B cell (primary cell): ENCODE measurements around the gene TSPAN18. TPM values are rescaled to one million over a fixed set of nuclear protein-coding genes. Genes with fewer than 3 reads are reported as not detected.
A peak's percentile ranks its signal among the peaks of the same experiment; 100 is the strongest.

Source experiments
- ATAC-seq: fragments of 200-7000 bp; cut with Tn5 transposase; one replicate; pipeline ENCODE4 v1.10.0; 2021; ENCODE audit warnings: low read depth, mild to moderate bottlenecking, moderate number of reproducible peaks, moderate library complexity
- CTCF ChIA-PET: fragments of 350-600 bp; sonication (Branson Sonifier 250); formaldehyde crosslinking; loops from one replicate; lab custom pipeline; 2021; ENCODE audit warnings: antibody characterized with exemption, inconsistent platforms; lab: Charles Lee
- POLR2A ChIA-PET: fragments of 350-600 bp; sonication (Branson Sonifier 250); formaldehyde crosslinking; loops from one replicate; lab custom pipeline; 2021; ENCODE audit warnings: antibody characterized with exemption; lab: Charles Lee
- DNase-seq: peaks from one replicate; pipeline ENCODE4 v3.0.0; 2013
- H2AFZ ChIP-seq: 2 replicates; pipeline ENCODE4 v1.6.1; 2012; ENCODE audit warnings: mild to moderate bottlenecking, low read depth, low read length; ENCODE audit not compliant: insufficient read depth, poor library complexity, severe bottlenecking
- H3K27ac ChIP-seq, 2 donors: 1 replicate in 1 of 2; 2 replicates in 1 of 2; pipeline ENCODE4 v1.5.1; 2012 to 2013; ENCODE audit warnings: low read length in 2 of 2, mild to moderate bottlenecking in 2 of 2, moderate library complexity in 1 of 2
- H3K27me3 ChIP-seq, 4 experiments: fragments of 200-600 bp in 1 of 4; sonication (generic) in 1 of 4; replicated peaks in 1 of 4; 1 replicate in 2 of 4; 2 replicates in 2 of 4; pipeline versions ENCODE4 v1.6.1 to v1.7.0; 2013 to 2016; ENCODE audit warnings: low read length in 3 of 4, mild to moderate bottlenecking in 2 of 4, mixed read lengths in 1 of 4, moderate library complexity in 1 of 4; ENCODE audit not compliant: insufficient read depth in 4 of 4, control insufficient read depth in 3 of 4; ENCODE audit errors: control extremely low read depth in 1 of 4
- H3K36me3 ChIP-seq, 2 experiments: replicated peaks in 1 of 2; 1 replicate in 1 of 2; 2 replicates in 1 of 2; pipeline versions ENCODE4 v1.6.1 to v1.7.1; 2013; ENCODE audit warnings: low read length in 1 of 2; ENCODE audit not compliant: insufficient read depth in 2 of 2, control insufficient read depth in 1 of 2; ENCODE audit errors: control extremely low read depth in 1 of 2, extremely low read depth in 1 of 2
- H3K4me1 ChIP-seq, 2 donors: fragments of 200-600 bp in 1 of 2; sonication (generic) in 1 of 2; 1 replicate in 1 of 2; 2 replicates in 1 of 2; pipeline versions ENCODE4 v1.5.1 to v1.6.1; 2013 to 2017; ENCODE audit warnings: low read length in 2 of 2; ENCODE audit not compliant: control insufficient read depth in 2 of 2, insufficient read depth in 2 of 2
- H3K4me2 ChIP-seq: replicated peaks from 2 replicates; pipeline ENCODE3; 2012; ENCODE audit warnings: mild to moderate bottlenecking, low read depth, low read length; ENCODE audit not compliant: poor library complexity, severe bottlenecking
- H3K4me3 ChIP-seq, 5 experiments: fragments of 200-600 bp in 1 of 5; sonication (generic) in 1 of 5; 1 replicate in 3 of 5; 2 replicates in 2 of 5; pipeline versions ENCODE4 v1.5.1 to v1.7.0; 2011 to 2016; ENCODE audit warnings: low read length in 4 of 5, mild to moderate bottlenecking in 4 of 5, low read depth in 2 of 5, control low read depth in 1 of 5, moderate library complexity in 1 of 5; ENCODE audit not compliant: insufficient read depth in 1 of 5; ENCODE audit errors: control extremely low read depth in 1 of 5, extremely low read depth in 1 of 5
- H3K79me2 ChIP-seq: fragments of 200-600 bp; sonication (generic); one replicate; pipeline ENCODE4 v1.6.0; 2016; ENCODE audit warnings: low read length; ENCODE audit not compliant: control insufficient read depth, insufficient read depth
- H3K9ac ChIP-seq: fragments of 200-600 bp; sonication (generic); 2 replicates; pipeline ENCODE4 v1.6.1; 2017; ENCODE audit warnings: mild to moderate bottlenecking, low read length, moderate library complexity
- H3K9me3 ChIP-seq, 3 donors: one replicate each; pipeline versions ENCODE4 v1.6.1 to v1.7.1; 2013; ENCODE audit warnings: low read length in 2 of 3; ENCODE audit not compliant: control insufficient read depth in 2 of 3, insufficient read depth in 1 of 3; ENCODE audit errors: control extremely low read depth in 1 of 3
- H4K20me1 ChIP-seq: 2 replicates; pipeline ENCODE4 v1.6.0; 2012; ENCODE audit warnings: mild to moderate bottlenecking, low read length; ENCODE audit not compliant: insufficient read depth, control insufficient read depth, poor library complexity, severe bottlenecking
- H3K27ac Mint-ChIP-seq: one replicate; pipeline ENCODE4 v1.8.0; 2021; ENCODE audit warnings: mixed read lengths
- H3K27me3 Mint-ChIP-seq: one replicate; pipeline ENCODE4 v1.8.0; 2021; ENCODE audit warnings: mixed read lengths
- H3K4me1 Mint-ChIP-seq: one replicate; pipeline ENCODE4 v1.8.0; 2021; ENCODE audit warnings: mixed read lengths
- H3K4me3 Mint-ChIP-seq: one replicate; pipeline ENCODE4 v1.8.0; 2021; ENCODE audit warnings: mixed read lengths
- H3K9me3 Mint-ChIP-seq: one replicate; pipeline ENCODE4 v1.8.0; 2022; ENCODE audit warnings: mixed read lengths; ENCODE audit not compliant: insufficient read depth
- EZH2 ChIP-seq: IDR thresholded peaks from 2 replicates; pipeline ENCODE4 v1.6.1; 2012; ENCODE audit warnings: borderline replicate concordance, low read depth, mild to moderate bottlenecking, moderate library complexity, low read length; ENCODE audit not compliant: insufficient read depth, poor library complexity, severe bottlenecking
- WGBS: methylation state at CpG from one replicate; pipeline ENCODE4 v1.1.5; 2013; ENCODE audit warnings: missing lambda C conversion rate; ENCODE audit not compliant: insufficient coverage; 5-methylcytosine and 5-hydroxymethylcytosine counted together
- intact Hi-C: fragments of 100-400 bp; cut with micrococcal nuclease; formaldehyde crosslinking; loops from one replicate; pipeline ENCODE4 v1.10.0; 2022
- polyA plus RNA-seq: library from polyadenylated mRNA; depleted of rRNA; stranded (reverse); fragments of >200 nt; gene quantifications from 2 replicates; pipeline ENCODE4 v1.2.3, GENCODE V29; 2012
- total RNA-seq, 2 donors: library from RNA; stranded (reverse); fragments of 120-200 nt in 1 of 2; gene quantifications; 1 replicate in 1 of 2; 2 replicates in 1 of 2; pipeline versions ENCODE4 v1.2.3 to v1.2.4, GENCODE V29; 2013 to 2022
- TF ChIP-seq, protein P1 (sequence below): fragments of 200-600 bp; IDR thresholded peaks from one replicate; pipeline ENCODE4 v1.8.0; 2022; ENCODE audit warnings: antibody characterized with exemption, mild to moderate bottlenecking

TSPAN18 gene
- total and polyA plus RNA-seq, 2 donors (not counting 1 experiment from before 2014, with no cell fraction given), result 0.75 to 2.0 TPM

DNA sequence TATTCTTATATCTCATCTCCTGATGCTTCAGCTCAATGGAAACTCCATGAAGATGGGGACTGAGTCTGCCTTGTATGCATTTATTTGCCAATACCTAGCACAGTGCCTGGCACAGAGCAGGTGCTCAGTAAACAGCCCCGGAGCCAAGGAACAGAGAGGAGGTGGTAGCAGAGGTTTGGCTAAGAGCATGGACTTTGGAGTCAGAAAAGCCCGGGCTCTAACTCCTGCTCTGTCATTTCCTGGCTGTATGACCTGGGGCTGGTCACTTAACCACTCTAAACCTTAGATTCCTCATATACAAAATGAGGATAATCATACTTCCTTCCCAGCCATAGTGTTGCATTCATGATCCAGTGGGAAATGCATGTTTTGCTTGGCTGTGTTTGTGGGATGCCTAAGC, 187.3 kb downstream of the TSPAN18 start:
- Mint-ChIP-seq H3K27ac (no peak overlapping the region), H3K4me3 (no peak overlapping the region), H3K27me3 (peaks cover 4% of the 10 kb centered on the region), H3K4me1 (peaks cover 27% of the 10 kb centered on the region), H3K9me3 (no peaks in the 10 kb centered on the region)
- Histone ChIP-seq H2AFZ (no peak overlapping the region), H3K79me2 (no peaks in the 10 kb centered on the region), H3K9me3 (no peaks in the 10 kb centered on the region), H4K20me1 (no peaks in the 10 kb centered on the region), H3K27me3 (peaks cover 0 to 4% (median 0%) of the 10 kb centered on the region in 4 experiments), H3K27ac (no peak overlapping the region), H3K36me3 (no peaks in the 10 kb centered on the region), H3K4me3 (no peak overlapping the region), H3K4me1 (peaks cover 30 to 40% of the 10 kb centered on the region in 2 donors), H3K4me2 (no peak overlapping the region), H3K9ac (no peak overlapping the region)
- ChIA-PET POLR2A (no interaction called here), CTCF (interaction anchor here (2.1 to 4.2 kb wide), 4 partner anchors 13 to 196 kb away, joined by 6 to 36 read pairs (median 16); no protein-coding TSS in a partner anchor)
- intact Hi-C loops, result loop anchor here (5.0 kb wide), 1 partner anchor 137 kb away; no protein-coding TSS in a partner anchor
- TF ChIP-seq, protein P1, sequence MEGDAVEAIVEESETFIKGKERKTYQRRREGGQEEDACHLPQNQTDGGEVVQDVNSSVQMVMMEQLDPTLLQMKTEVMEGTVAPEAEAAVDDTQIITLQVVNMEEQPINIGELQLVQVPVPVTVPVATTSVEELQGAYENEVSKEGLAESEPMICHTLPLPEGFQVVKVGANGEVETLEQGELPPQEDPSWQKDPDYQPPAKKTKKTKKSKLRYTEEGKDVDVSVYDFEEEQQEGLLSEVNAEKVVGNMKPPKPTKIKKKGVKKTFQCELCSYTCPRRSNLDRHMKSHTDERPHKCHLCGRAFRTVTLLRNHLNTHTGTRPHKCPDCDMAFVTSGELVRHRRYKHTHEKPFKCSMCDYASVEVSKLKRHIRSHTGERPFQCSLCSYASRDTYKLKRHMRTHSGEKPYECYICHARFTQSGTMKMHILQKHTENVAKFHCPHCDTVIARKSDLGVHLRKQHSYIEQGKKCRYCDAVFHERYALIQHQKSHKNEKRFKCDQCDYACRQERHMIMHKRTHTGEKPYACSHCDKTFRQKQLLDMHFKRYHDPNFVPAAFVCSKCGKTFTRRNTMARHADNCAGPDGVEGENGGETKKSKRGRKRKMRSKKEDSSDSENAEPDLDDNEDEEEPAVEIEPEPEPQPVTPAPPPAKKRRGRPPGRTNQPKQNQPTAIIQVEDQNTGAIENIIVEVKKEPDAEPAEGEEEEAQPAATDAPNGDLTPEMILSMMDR, result no peak
- TF ChIP-seq EZH2, result no peak
- ATAC-seq (no peak), DNase-seq (no peak)
- WGBS, result 100% methylated on average over 2 of the region's 2 CpGs

DNA sequence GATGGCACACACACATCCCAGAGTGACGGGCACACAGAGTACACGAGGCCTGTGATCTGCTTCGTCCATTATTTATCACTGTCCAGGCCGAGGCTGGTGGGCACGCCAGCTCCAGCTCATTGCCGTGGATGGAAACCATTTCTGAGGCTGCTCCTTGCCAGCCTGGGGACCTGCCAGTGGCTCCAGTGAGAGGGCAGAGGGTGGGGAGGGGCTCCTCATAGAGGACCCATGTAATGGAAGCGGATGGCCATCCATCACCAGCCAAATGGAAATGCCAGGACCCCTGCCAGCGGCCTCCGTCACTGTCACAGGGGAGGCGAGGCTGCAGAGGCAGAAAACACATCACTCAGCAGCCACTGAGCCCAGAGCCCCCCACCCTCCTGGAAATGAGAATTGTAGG, 188.2 kb downstream of the TSPAN18 start:
- H3K4me1 ChIP-seq, result peaks cover 30 to 40% of the 10 kb centered on the region in 2 donors
- H3K4me1 Mint-ChIP-seq, result peaks cover 27% of the 10 kb centered on the region
- ChIA-PET POLR2A (no interaction called here), CTCF (interaction anchor here (2.1 to 3.1 kb wide), 3 partner anchors 12 to 195 kb away, joined by 6 to 17 read pairs (median 16); no protein-coding TSS in a partner anchor)
- H3K27ac ChIP-seq, result no peak overlapping the region
- H3K79me2 ChIP-seq, result no peaks in the 10 kb centered on the region
- no peak for TF ChIP-seq EZH2
- TF ChIP-seq, protein P1, result no peak
- H3K9me3 ChIP-seq, result no peaks in the 10 kb centered on the region
- no peak for ATAC-seq
- 81% methylated on average over 8 of the region's 10 CpGs for WGBS
- H3K27me3 Mint-ChIP-seq, result peaks cover 4% of the 10 kb centered on the region
- no peak overlapping the region for H3K4me3 ChIP-seq
- H2AFZ ChIP-seq, result no peak overlapping the region
- H3K36me3 ChIP-seq, result no peaks in the 10 kb centered on the region
- H4K20me1 ChIP-seq, result no peaks in the 10 kb centered on the region
- no peak for DNase-seq
- H3K9ac ChIP-seq, result no peak overlapping the region
- peak overlapping the region; percentile 49 for H3K4me2 ChIP-seq
- no peak overlapping the region for H3K27ac Mint-ChIP-seq
- no peaks in the 10 kb centered on the region for H3K27me3 ChIP-seq
- H3K4me3 Mint-ChIP-seq, result no peak overlapping the region
- intact Hi-C loops, result no loop called here
- no peaks in the 10 kb centered on the region for H3K9me3 Mint-ChIP-seq
